ENCODE data around the gene NDST3. TPM values are rescaled to one million over a fixed set of nuclear protein-coding genes. Genes with fewer than 3 reads are reported as not detected.

The NDST3 gene
- total and polyA plus RNA-seq, 4 donors, result 0.36 to 2.8 (median 1.4) TPM

DNA sequence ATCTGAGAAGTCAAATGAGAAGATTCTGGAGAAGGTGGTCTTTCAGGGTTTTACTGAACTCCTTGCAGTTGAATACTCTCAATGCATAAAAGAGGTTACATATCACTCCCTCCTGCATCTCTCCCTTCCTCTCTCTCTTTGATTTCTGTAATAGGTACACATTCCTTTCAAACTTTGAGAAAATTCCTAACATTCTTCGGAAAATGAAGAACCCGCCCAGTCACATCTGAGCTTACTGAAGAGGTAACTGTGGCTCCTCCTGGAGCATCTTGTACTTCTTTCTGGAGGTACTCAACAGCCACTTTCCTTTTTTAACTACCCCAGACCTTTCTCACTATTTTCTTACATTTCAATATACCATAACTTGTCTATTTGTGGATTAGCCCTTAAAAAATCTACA, 24.7 kb downstream of the NDST3 start:
- TF ChIP-seq, protein P1, sequence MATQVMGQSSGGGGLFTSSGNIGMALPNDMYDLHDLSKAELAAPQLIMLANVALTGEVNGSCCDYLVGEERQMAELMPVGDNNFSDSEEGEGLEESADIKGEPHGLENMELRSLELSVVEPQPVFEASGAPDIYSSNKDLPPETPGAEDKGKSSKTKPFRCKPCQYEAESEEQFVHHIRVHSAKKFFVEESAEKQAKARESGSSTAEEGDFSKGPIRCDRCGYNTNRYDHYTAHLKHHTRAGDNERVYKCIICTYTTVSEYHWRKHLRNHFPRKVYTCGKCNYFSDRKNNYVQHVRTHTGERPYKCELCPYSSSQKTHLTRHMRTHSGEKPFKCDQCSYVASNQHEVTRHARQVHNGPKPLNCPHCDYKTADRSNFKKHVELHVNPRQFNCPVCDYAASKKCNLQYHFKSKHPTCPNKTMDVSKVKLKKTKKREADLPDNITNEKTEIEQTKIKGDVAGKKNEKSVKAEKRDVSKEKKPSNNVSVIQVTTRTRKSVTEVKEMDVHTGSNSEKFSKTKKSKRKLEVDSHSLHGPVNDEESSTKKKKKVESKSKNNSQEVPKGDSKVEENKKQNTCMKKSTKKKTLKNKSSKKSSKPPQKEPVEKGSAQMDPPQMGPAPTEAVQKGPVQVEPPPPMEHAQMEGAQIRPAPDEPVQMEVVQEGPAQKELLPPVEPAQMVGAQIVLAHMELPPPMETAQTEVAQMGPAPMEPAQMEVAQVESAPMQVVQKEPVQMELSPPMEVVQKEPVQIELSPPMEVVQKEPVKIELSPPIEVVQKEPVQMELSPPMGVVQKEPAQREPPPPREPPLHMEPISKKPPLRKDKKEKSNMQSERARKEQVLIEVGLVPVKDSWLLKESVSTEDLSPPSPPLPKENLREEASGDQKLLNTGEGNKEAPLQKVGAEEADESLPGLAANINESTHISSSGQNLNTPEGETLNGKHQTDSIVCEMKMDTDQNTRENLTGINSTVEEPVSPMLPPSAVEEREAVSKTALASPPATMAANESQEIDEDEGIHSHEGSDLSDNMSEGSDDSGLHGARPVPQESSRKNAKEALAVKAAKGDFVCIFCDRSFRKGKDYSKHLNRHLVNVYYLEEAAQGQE (IDR thresholded peaks at IDR 0.05), result no peak
- TF ChIP-seq, protein P2, sequence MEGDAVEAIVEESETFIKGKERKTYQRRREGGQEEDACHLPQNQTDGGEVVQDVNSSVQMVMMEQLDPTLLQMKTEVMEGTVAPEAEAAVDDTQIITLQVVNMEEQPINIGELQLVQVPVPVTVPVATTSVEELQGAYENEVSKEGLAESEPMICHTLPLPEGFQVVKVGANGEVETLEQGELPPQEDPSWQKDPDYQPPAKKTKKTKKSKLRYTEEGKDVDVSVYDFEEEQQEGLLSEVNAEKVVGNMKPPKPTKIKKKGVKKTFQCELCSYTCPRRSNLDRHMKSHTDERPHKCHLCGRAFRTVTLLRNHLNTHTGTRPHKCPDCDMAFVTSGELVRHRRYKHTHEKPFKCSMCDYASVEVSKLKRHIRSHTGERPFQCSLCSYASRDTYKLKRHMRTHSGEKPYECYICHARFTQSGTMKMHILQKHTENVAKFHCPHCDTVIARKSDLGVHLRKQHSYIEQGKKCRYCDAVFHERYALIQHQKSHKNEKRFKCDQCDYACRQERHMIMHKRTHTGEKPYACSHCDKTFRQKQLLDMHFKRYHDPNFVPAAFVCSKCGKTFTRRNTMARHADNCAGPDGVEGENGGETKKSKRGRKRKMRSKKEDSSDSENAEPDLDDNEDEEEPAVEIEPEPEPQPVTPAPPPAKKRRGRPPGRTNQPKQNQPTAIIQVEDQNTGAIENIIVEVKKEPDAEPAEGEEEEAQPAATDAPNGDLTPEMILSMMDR (IDR thresholded peaks at IDR 0.05; ENCODE audit: low read depth, low read length, missing input control), result no peak
- TF ChIP-seq FOXA2 (IDR thresholded peaks at IDR 0.05) (no peak), RAD21 (IDR thresholded peaks at IDR 0.05) (no peak), EGR1 (IDR thresholded peaks at IDR 0.05; ENCODE audit: low read depth in 2 of 2) (no peak), GABPA (IDR thresholded peaks at IDR 0.05 in 1 of 2, conservative IDR thresholded peaks at IDR 0.05 in 1 of 2) (no peak), FOXA1 (IDR thresholded peaks at IDR 0.05) (no peak), TAF1 (conservative IDR thresholded peaks at IDR 0.05) (no peak), JUND (IDR thresholded peaks at IDR 0.05) (no peak)
- TF ChIP-seq, protein P3, sequence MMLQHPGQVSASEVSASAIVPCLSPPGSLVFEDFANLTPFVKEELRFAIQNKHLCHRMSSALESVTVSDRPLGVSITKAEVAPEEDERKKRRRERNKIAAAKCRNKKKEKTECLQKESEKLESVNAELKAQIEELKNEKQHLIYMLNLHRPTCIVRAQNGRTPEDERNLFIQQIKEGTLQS (IDR thresholded peaks at IDR 0.05), result no peak
- WGBS, result 93% methylated on average over 2 of the region's 2 CpGs
- H3K4me3 ChIP-seq (ENCODE audit: low read depth in 1 of 3, low read length in 3 of 3), result no peak overlapping the region
- H3K9me3 ChIP-seq (ENCODE audit: control insufficient read depth in 4 of 4, low read length in 3 of 4), result no peaks in the 10 kb centered on the region
- H3K9ac ChIP-seq (ENCODE audit: low read depth in 1 of 2, low read length in 2 of 2), result no peak overlapping the region
- H3K36me3 ChIP-seq (ENCODE audit: control insufficient read depth in 4 of 4, insufficient read depth in 3 of 4, low read depth in 1 of 4, low read length in 3 of 4), result no peaks in the 10 kb centered on the region
- no peaks in the 10 kb centered on the region for H3K27me3 ChIP-seq (ENCODE audit: control insufficient read depth in 4 of 4, insufficient read depth in 4 of 4, low read length in 3 of 4)
- no peak for DNase-seq (ENCODE audit: low spot score)
- no peak overlapping the region for H3K27ac ChIP-seq (ENCODE audit: low read depth in 1 of 2, low read length in 2 of 2)
- H3K4me1 ChIP-seq (ENCODE audit: control insufficient read depth in 4 of 4, insufficient read depth in 4 of 4, low read length in 3 of 4), result no peaks in the 10 kb centered on the region

DNA sequence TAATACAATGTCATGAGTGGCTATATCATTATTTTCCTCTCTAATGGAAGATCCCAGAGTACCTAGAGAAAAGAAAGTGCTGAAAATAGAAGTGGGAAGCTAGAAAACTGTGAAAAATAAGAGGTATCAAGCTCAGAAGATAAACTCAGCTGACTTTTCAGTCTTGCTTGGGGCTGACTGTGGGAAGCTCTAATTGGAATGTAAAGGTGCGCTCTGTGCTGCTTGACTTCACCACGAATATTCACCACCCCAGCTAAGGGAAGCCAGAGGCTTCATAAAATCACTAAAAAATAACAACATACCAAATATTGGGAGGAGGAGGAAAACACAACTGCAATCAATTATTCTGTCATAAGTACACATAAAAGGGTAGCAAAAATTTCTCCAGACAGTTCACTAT, 25.1 kb downstream of the NDST3 start:
- Histone ChIP-seq H3K9me3 (ENCODE audit: control insufficient read depth in 4 of 4, low read length in 3 of 4) (no peaks in the 10 kb centered on the region), H3K27ac (ENCODE audit: low read depth in 1 of 2, low read length in 2 of 2) (no peak overlapping the region), H3K27me3 (ENCODE audit: control insufficient read depth in 4 of 4, insufficient read depth in 4 of 4, low read length in 3 of 4) (no peaks in the 10 kb centered on the region), H3K9ac (ENCODE audit: low read depth in 1 of 2, low read length in 2 of 2) (no peak overlapping the region), H3K4me3 (ENCODE audit: low read depth in 1 of 3, low read length in 3 of 3) (no peak overlapping the region), H3K36me3 (ENCODE audit: control insufficient read depth in 4 of 4, insufficient read depth in 3 of 4, low read depth in 1 of 4, low read length in 3 of 4) (no peaks in the 10 kb centered on the region), H3K4me1 (ENCODE audit: control insufficient read depth in 4 of 4, insufficient read depth in 4 of 4, low read length in 3 of 4) (no peaks in the 10 kb centered on the region)
- DNase-seq (ENCODE audit: low spot score), result no peak
- 82% methylated on average over 2 of the region's 2 CpGs for WGBS
- TF ChIP-seq, protein P4, sequence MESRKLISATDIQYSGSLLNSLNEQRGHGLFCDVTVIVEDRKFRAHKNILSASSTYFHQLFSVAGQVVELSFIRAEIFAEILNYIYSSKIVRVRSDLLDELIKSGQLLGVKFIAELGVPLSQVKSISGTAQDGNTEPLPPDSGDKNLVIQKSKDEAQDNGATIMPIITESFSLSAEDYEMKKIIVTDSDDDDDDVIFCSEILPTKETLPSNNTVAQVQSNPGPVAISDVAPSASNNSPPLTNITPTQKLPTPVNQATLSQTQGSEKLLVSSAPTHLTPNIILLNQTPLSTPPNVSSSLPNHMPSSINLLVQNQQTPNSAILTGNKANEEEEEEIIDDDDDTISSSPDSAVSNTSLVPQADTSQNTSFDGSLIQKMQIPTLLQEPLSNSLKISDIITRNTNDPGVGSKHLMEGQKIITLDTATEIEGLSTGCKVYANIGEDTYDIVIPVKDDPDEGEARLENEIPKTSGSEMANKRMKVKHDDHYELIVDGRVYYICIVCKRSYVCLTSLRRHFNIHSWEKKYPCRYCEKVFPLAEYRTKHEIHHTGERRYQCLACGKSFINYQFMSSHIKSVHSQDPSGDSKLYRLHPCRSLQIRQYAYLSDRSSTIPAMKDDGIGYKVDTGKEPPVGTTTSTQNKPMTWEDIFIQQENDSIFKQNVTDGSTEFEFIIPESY (IDR thresholded peaks at IDR 0.05), result no peak

Data from liver (tissue), 9 donors.